WTC11 (cell line): Measurements from ENCODE around the gene MPV17L2.

Experiments
- ATF1 ChIP-seq: sonication (generic); formaldehyde crosslinking; IDR thresholded peaks from 2 replicates; pipeline ENCODE4 v1.8.1; 2023; ENCODE audit warnings: mild to moderate bottlenecking, moderate library complexity, missing genetic modification reagents
- CBFB ChIP-seq: sonication (generic); formaldehyde crosslinking; IDR thresholded peaks from 2 replicates; pipeline ENCODE4 v1.8.1; 2022; ENCODE audit warnings: mild to moderate bottlenecking, low read depth, missing genetic modification reagents
- E2F4 ChIP-seq: sonication (generic); formaldehyde crosslinking; IDR thresholded peaks from 2 replicates; pipeline ENCODE4 v1.8.1; 2022; ENCODE audit warnings: low read depth, mild to moderate bottlenecking, moderate library complexity, missing genetic modification reagents, borderline replicate concordance
- HMGXB4 ChIP-seq: sonication (generic); formaldehyde crosslinking; IDR thresholded peaks from 2 replicates; pipeline ENCODE4 v1.8.1; 2023; ENCODE audit warnings: mild to moderate bottlenecking, moderate library complexity, missing genetic modification reagents
- PRDM15 ChIP-seq: sonication (generic); formaldehyde crosslinking; IDR thresholded peaks from 2 replicates; pipeline ENCODE4 v1.8.0; 2022; ENCODE audit warnings: missing genetic modification reagents
- USF2 ChIP-seq: sonication (generic); formaldehyde crosslinking; IDR thresholded peaks from 2 replicates; pipeline ENCODE4 v1.8.1; 2023; ENCODE audit warnings: mild to moderate bottlenecking, missing genetic modification reagents, moderate library complexity
- ZNF219 ChIP-seq: sonication (generic); formaldehyde crosslinking; IDR thresholded peaks from 2 replicates; pipeline ENCODE4 v1.8.0; 2023; ENCODE audit warnings: missing genetic modification reagents, mild to moderate bottlenecking, borderline replicate concordance
- TF ChIP-seq, protein P1 (sequence below): fragments of 200-600 bp; IDR thresholded peaks from 2 replicates; pipeline ENCODE4 v1.8.0; 2022; ENCODE audit warnings: antibody characterized with exemption

GRCh38 chr19:18174983-18175382 is 18.0 kb upstream of the MPV17L2 start:
- TF ChIP-seq, protein P1, sequence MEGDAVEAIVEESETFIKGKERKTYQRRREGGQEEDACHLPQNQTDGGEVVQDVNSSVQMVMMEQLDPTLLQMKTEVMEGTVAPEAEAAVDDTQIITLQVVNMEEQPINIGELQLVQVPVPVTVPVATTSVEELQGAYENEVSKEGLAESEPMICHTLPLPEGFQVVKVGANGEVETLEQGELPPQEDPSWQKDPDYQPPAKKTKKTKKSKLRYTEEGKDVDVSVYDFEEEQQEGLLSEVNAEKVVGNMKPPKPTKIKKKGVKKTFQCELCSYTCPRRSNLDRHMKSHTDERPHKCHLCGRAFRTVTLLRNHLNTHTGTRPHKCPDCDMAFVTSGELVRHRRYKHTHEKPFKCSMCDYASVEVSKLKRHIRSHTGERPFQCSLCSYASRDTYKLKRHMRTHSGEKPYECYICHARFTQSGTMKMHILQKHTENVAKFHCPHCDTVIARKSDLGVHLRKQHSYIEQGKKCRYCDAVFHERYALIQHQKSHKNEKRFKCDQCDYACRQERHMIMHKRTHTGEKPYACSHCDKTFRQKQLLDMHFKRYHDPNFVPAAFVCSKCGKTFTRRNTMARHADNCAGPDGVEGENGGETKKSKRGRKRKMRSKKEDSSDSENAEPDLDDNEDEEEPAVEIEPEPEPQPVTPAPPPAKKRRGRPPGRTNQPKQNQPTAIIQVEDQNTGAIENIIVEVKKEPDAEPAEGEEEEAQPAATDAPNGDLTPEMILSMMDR: no peak
- no peak for TF ChIP-seq USF2 (CRISPR knock-in tag)
- no peak for TF ChIP-seq ATF1 (CRISPR knock-in tag)
- TF ChIP-seq CBFB (CRISPR knock-in tag): no peak
- TF ChIP-seq PRDM15 (CRISPR knock-in tag): no peak
- TF ChIP-seq ZNF219 (CRISPR knock-in tag): no peak
- TF ChIP-seq HMGXB4 (CRISPR knock-in tag): no peak
- TF ChIP-seq E2F4 (CRISPR knock-in tag): no peak
